Upper lobe of left lung (tissue), 6 donors: ENCODE data around the gene PLEKHG2. TPM values are rescaled to one million over a fixed set of nuclear protein-coding genes. Genes with fewer than 3 reads are reported as not detected.

Source experiments
- ATAC-seq, 2 donors: fragments of 200-7000 bp; cut with Tn5 transposase; one replicate each; pipeline ENCODE4 v1.9.1; 2022; ENCODE audit warnings: mild to moderate bottlenecking in 2 of 2, moderate library complexity in 2 of 2; ENCODE audit not compliant: low FRiP score in 2 of 2
- DNase-seq, 2 donors: peaks; one replicate each; pipeline ENCODE4 v3.0.0-alpha.2; 2019 to 2020
- H3K27ac ChIP-seq, 4 donors: fragments of 200-600 bp; sonication (generic); one replicate each; pipeline ENCODE4 v1.5.1; 2016 to 2019
- H3K27me3 ChIP-seq, 4 donors: fragments of 200-600 bp; sonication (generic); one replicate each; pipeline ENCODE4 v1.5.1; 2017 to 2019
- H3K36me3 ChIP-seq, 4 donors: fragments of 200-600 bp; sonication (generic); one replicate each; pipeline ENCODE4 v1.5.1; 2016 to 2019
- H3K4me1 ChIP-seq, 4 donors: fragments of 200-600 bp; sonication (generic); one replicate each; pipeline ENCODE4 v1.5.1; 2018 to 2019
- H3K4me3 ChIP-seq, 4 donors: fragments of 200-600 bp; sonication (generic); one replicate each; pipeline ENCODE4 v1.5.1; 2017 to 2019; ENCODE audit warnings: mild to moderate bottlenecking in 2 of 4, moderate library complexity in 1 of 4
- H3K9me3 ChIP-seq, 4 donors: fragments of 200-600 bp; sonication (generic); one replicate each; pipeline ENCODE4 v1.5.1; 2018 to 2019
- CTCF ChIP-seq, 6 experiments: fragments of 450-650 bp in 4 of 6; fragments of 200-600 bp in 2 of 6; sonication (generic) in 2 of 6; IDR thresholded peaks; one replicate each; pipeline ENCODE4 v1.5.1; 2016 to 2019; ENCODE audit warnings: antibody characterized with exemption in 6 of 6
- EP300 ChIP-seq, 4 donors: sonication (generic); formaldehyde crosslinking; IDR thresholded peaks; one replicate each; pipeline ENCODE4 v1.5.1; 2017; ENCODE audit warnings: antibody characterized with exemption in 4 of 4, control low read depth in 2 of 4
- POLR2A ChIP-seq, 4 donors: fragments of 450-650 bp; IDR thresholded peaks; one replicate each; pipeline ENCODE4 v1.5.1; 2016 to 2017; ENCODE audit warnings: antibody characterized with exemption in 4 of 4, mild to moderate bottlenecking in 2 of 4
- POLR2AphosphoS5 ChIP-seq, 2 donors: sonication (generic); formaldehyde crosslinking; IDR thresholded peaks; one replicate each; pipeline ENCODE4 v1.5.1; 2017; ENCODE audit warnings: antibody characterized with exemption in 2 of 2
- WGBS, 2 donors: methylation state at CpG; one replicate each; pipeline ENCODE4 v1.1.5; 2017 to 2018; 5-methylcytosine and 5-hydroxymethylcytosine counted together
- total RNA-seq, 6 donors: library from RNA; depleted of rRNA in 4 of 6; stranded (reverse); fragments of >200 nt in 4 of 6; gene quantifications; one replicate each; pipeline versions ENCODE4 v1.1.0 to v1.2.1, GENCODE V29; 2016 to 2021
- donor health status: DM: no; HTN: no; CAD: no; lungs with moderate emphysema.
- donor health status: DM: no; HTN: yes; CAD: no; lungs with severe emphysema.

The PLEKHG2 gene
- total RNA-seq, 6 donors from 2014 or later = 15.8 to 48.1 (median 29.0) TPM

GRCh38 chr19:39380521-39381502, 31.7 kb upstream of the PLEKHG2 start:
- DNase-seq (no peak), ATAC-seq (no peak)
- Histone ChIP-seq H3K36me3 (peaks cover 59 to 99% (median 94%) of the 10 kb centered on the region in 4 donors), H3K27me3 (no peaks in the 10 kb centered on the region), H3K27ac (no peak overlapping the region), H3K9me3 (no peaks in the 10 kb centered on the region), H3K4me3 (no peak overlapping the region), H3K4me1 (no peaks in the 10 kb centered on the region)
- TF ChIP-seq CTCF (IDR thresholded peaks at IDR 0.05) = no peak
- TF ChIP-seq POLR2A (IDR thresholded peaks at IDR 0.05) = no peak
- no peak for TF ChIP-seq POLR2AphosphoS5 (IDR thresholded peaks at IDR 0.05)
- no peak for TF ChIP-seq EP300 (IDR thresholded peaks at IDR 0.05)
- 93 to 95% methylated on average over 15 to 16 of the region's 17 CpGs for WGBS, 2 donors

GRCh38 chr19:39381910-39382611, 30.4 kb upstream of the PLEKHG2 start:
- no peaks in the 10 kb centered on the region for H3K4me1 ChIP-seq
- no peak overlapping the region for H3K27ac ChIP-seq
- 85 to 88% methylated on average over 10 of the region's 10 CpGs for WGBS, 2 donors
- ATAC-seq = no peak
- H3K27me3 ChIP-seq = no peaks in the 10 kb centered on the region
- TF ChIP-seq EP300 (IDR thresholded peaks at IDR 0.05) (no peak), CTCF (IDR thresholded peaks at IDR 0.05) (no peak), POLR2AphosphoS5 (IDR thresholded peaks at IDR 0.05) (no peak), POLR2A (IDR thresholded peaks at IDR 0.05) (no peak)
- no peak overlapping the region for H3K4me3 ChIP-seq
- peaks cover 51 to 99% (median 94%) of the 10 kb centered on the region in 4 donors for H3K36me3 ChIP-seq
- no peak for DNase-seq
- H3K9me3 ChIP-seq = no peaks in the 10 kb centered on the region

DNA sequence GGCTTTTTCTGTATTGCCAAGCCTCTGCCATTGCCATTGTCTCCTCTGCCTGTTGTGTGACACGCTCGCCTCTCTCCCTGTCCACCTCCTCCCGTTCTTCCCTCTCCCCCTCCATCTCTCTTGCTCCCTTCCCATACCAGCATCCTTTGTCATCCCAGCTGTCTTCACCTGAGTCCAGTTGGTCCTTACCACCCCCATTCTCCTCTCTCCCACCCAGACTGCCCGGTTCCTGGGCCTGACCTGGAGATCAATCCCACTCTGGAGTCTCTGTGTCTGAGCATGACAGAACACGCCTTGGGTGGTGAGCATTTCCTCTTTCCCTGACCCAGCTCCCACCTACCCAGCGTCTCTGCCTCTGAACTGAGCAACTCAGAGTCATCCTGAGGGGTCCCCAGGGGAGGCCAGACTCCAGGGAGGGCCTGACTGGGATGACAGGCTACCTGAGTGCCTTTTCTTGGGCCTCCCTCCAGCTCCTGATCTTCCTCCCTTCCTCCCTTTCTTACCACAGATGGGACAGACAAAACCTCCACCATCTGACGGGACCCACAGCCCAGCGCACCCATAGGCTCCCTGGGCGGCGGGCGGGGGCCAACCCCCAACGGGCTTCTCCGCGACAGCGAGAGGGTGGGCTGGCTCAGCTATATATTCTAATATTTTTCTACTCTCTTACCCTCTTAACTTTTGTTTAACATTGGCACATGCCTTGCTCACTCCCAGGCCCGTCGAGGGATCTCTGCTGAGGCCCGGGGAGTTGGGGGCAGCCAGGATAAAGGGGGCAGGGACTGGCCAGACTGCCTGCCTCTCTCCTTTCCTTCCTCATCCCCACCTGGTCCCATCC, 29.3 kb upstream of the PLEKHG2 start:
- Histone ChIP-seq H3K36me3 (peaks cover 40 to 99% (median 93%) of the 10 kb centered on the region in 4 donors), H3K27me3 (no peaks in the 10 kb centered on the region), H3K4me1 (no peaks in the 10 kb centered on the region), H3K27ac (no peak overlapping the region), H3K9me3 (no peaks in the 10 kb centered on the region), H3K4me3 (no peak overlapping the region)
- WGBS, 2 donors = 91 to 92% methylated on average over 18 of the region's 18 CpGs
- ATAC-seq = no peak
- TF ChIP-seq POLR2A (IDR thresholded peaks at IDR 0.05) (no peak), CTCF (IDR thresholded peaks at IDR 0.05) (no peak), EP300 (IDR thresholded peaks at IDR 0.05) (no peak), POLR2AphosphoS5 (IDR thresholded peaks at IDR 0.05) (no peak)
- peak in 1 of 2 donors; percentile 62 for DNase-seq

GRCh38 chr19:39384839-39385568, 27.5 kb upstream of the PLEKHG2 start:
- Histone ChIP-seq H3K9me3 (no peaks in the 10 kb centered on the region), H3K4me1 (peaks cover 4 to 8% (median 6%) of the 10 kb centered on the region in 4 donors), H3K36me3 (peaks cover 30 to 92% (median 89%) of the 10 kb centered on the region in 4 donors), H3K27me3 (no peaks in the 10 kb centered on the region), H3K27ac (no peak overlapping the region), H3K4me3 (no peak overlapping the region)
- WGBS, 2 donors = 68 to 73% methylated on average over 9 of the region's 9 CpGs
- DNase-seq = no peak
- TF ChIP-seq POLR2AphosphoS5 (IDR thresholded peaks at IDR 0.05) (no peak), POLR2A (IDR thresholded peaks at IDR 0.05) (no peak), CTCF (IDR thresholded peaks at IDR 0.05) (no peak), EP300 (IDR thresholded peaks at IDR 0.05) (no peak)
- ATAC-seq = peak in 1 of 2 donors; percentile 3
